ENCODE data around the gene SAMD8. TPM values are rescaled to one million over a fixed set of nuclear protein-coding genes. Genes with fewer than 3 reads are reported as not detected.

Gene SAMD8
- total RNA-seq, 1 experiment from 2014 or later, result 32.0 TPM

- CTCF ChIA-PET, result no interaction called here
- no peaks in the 10 kb centered on the region for H3K36me3 ChIP-seq (ENCODE audit: control insufficient read depth, insufficient read depth, low read length)
- BruUV-seq (replicated peaks), result no TSS peak
- H3K4me3 ChIP-seq (ENCODE audit: low read depth in 2 of 2, low read length in 2 of 2), result no peak overlapping the region
- POLR2A ChIA-PET, result no interaction called here
- H3K9me3 ChIP-seq (ENCODE audit: control insufficient read depth, insufficient read depth, low read depth, low read length), result no peaks in the 10 kb centered on the region
- intact Hi-C loops (cut with micrococcal nuclease; ENCODE audit: unreplicated experiment) (no loop called here), in situ Hi-C loops (cut with HindIII; ENCODE audit: low pct_unique_long_range_greater_than_20kb, low sequenced_read_pairs) (no loop called here)
- ATAC-seq (no peak), DNase-seq (ENCODE audit: low read depth, low spot score) (no peak)
- no peaks in the 10 kb centered on the region for H3K4me1 ChIP-seq (ENCODE audit: control insufficient read depth, insufficient read depth, low read length)
- no peak overlapping the region for H3K27ac ChIP-seq (ENCODE audit: low read length)
- no peaks in the 10 kb centered on the region for H3K27me3 ChIP-seq (ENCODE audit: control insufficient read depth, insufficient read depth, low read length)
- no peak for TF ChIP-seq CTCF (IDR thresholded peaks at IDR 0.05)
- no peak for TF ChIP-seq POLR2AphosphoS5 (IDR thresholded peaks at IDR 0.05; ENCODE audit: low read depth, low read length)
Measured at GRCh38 chr10:75165684-75166622, 54.5 kb downstream of the SAMD8 start.

DNA sequence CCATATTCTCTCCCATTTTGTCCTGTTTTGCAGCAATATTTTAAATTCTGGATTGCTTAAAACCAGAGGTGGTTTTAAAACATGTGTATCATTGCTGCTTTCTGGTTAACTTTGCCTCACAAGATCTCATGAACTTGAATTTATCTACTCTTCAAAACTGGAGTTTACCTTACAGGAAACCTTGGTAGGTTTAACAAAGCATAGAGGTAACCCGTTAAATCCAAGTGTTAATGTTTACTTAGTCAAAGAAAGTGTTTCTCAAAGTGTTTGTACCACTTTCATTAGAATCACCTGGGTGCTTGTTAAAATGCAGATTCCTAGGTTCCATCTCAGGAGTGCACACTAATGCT is 55.1 kb downstream of the SAMD8 start:
- Histone ChIP-seq H3K27ac (ENCODE audit: low read length) (no peak overlapping the region), H3K4me3 (ENCODE audit: low read depth in 2 of 2, low read length in 2 of 2) (no peak overlapping the region), H3K4me1 (ENCODE audit: control insufficient read depth, insufficient read depth, low read length) (no peaks in the 10 kb centered on the region), H3K36me3 (ENCODE audit: control insufficient read depth, insufficient read depth, low read length) (no peaks in the 10 kb centered on the region), H3K9me3 (ENCODE audit: control insufficient read depth, insufficient read depth, low read depth, low read length) (no peaks in the 10 kb centered on the region), H3K27me3 (ENCODE audit: control insufficient read depth, insufficient read depth, low read length) (no peaks in the 10 kb centered on the region)
- ChIA-PET CTCF (no interaction called here), POLR2A (no interaction called here)
- DNase-seq (ENCODE audit: low read depth, low spot score) (no peak), ATAC-seq (no peak)
- intact Hi-C loops (cut with micrococcal nuclease; ENCODE audit: unreplicated experiment), result no loop called here
- in situ Hi-C loops (cut with HindIII; ENCODE audit: low pct_unique_long_range_greater_than_20kb, low sequenced_read_pairs), result no loop called here
- no peak for TF ChIP-seq TCF7L2 (IDR thresholded peaks at IDR 0.05; ENCODE audit: low read depth, low read length)
- no peak for TF ChIP-seq REST (IDR thresholded peaks at IDR 0.05; ENCODE audit: insufficient read depth in 1 of 2, low read depth in 2 of 2, low read length in 1 of 2)
- TF ChIP-seq CTCF (IDR thresholded peaks at IDR 0.05), result no peak
- TF ChIP-seq POLR2AphosphoS5 (IDR thresholded peaks at IDR 0.05; ENCODE audit: low read depth, low read length), result no peak
- no peak for TF ChIP-seq SIN3A (IDR thresholded peaks at IDR 0.05; ENCODE audit: borderline replicate concordance, insufficient read depth, low read depth, low read length)
- no TSS peak for BruUV-seq (replicated peaks)

Measured in Panc1 (cell line).